T-helper 1 cell treated with Interleukin-12 subunit alpha and Interleukin-12 subunit beta and Interleukin-4 antibody, amounts not matched to agents 30 μg/mL and 1 μg/mL, for 36 hours (primary cell): ENCODE data around the gene SLC2A4RG.
"Not testable (repeated sequence)": the region's sequence is repeated elsewhere in the genome, so short reads cannot be mapped to it uniquely, and the experiment has no call there.

Experiments used
- H3K27ac Mint-ChIP-seq: one replicate; pipeline ENCODE4 v1.8.0; 2021; ENCODE audit warnings: mild to moderate bottlenecking, mixed read lengths
- H3K27me3 Mint-ChIP-seq: one replicate; pipeline ENCODE4 v1.8.0; 2021; ENCODE audit warnings: low read depth, mixed read lengths
- H3K36me3 Mint-ChIP-seq: one replicate; pipeline ENCODE4 v1.8.0; 2021; ENCODE audit warnings: low read depth, mixed read lengths
- H3K4me1 Mint-ChIP-seq: one replicate; pipeline ENCODE4 v1.8.0; 2021; ENCODE audit warnings: low read depth, mixed read lengths
- H3K4me3 Mint-ChIP-seq: one replicate; pipeline ENCODE4 v1.8.0; 2021; ENCODE audit warnings: mild to moderate bottlenecking, moderate library complexity, mixed read lengths
- H3K9me3 Mint-ChIP-seq: one replicate; pipeline ENCODE4 v1.8.0; 2021; ENCODE audit warnings: mixed read lengths

Gene SLC2A4RG

GRCh38 chr20:63776875-63777274, 37.3 kb downstream of the SLC2A4RG start:
- not testable (repeated sequence) for H3K9me3 Mint-ChIP-seq, H3K36me3 Mint-ChIP-seq, H3K27me3 Mint-ChIP-seq, H3K4me1 Mint-ChIP-seq, H3K4me3 Mint-ChIP-seq, H3K27ac Mint-ChIP-seq

GRCh38 chr20:63777614-63778013, 38.0 kb downstream of the SLC2A4RG start:
- H3K9me3 Mint-ChIP-seq, result no peaks in the 10 kb centered on the region
- peaks cover 9% of the 10 kb centered on the region for H3K4me1 Mint-ChIP-seq
- no peaks in the 10 kb centered on the region for H3K27me3 Mint-ChIP-seq
- no peak overlapping the region for H3K4me3 Mint-ChIP-seq
- no peak overlapping the region for H3K27ac Mint-ChIP-seq
- no peaks in the 10 kb centered on the region for H3K36me3 Mint-ChIP-seq

- Mint-ChIP-seq H3K36me3 (no peaks in the 10 kb centered on the region), H3K27ac (no peak overlapping the region), H3K9me3 (no peaks in the 10 kb centered on the region), H3K27me3 (no peaks in the 10 kb centered on the region), H3K4me3 (no peak overlapping the region), H3K4me1 (peaks cover 9% of the 10 kb centered on the region)
Observed at GRCh38 chr20:63778034-63778752, 38.6 kb downstream of the SLC2A4RG start.

GRCh38 chr20:63778857-63779256, 39.3 kb downstream of the SLC2A4RG start:
- H3K36me3 Mint-ChIP-seq, result no peaks in the 10 kb centered on the region
- H3K4me3 Mint-ChIP-seq, result no peak overlapping the region
- H3K4me1 Mint-ChIP-seq, result peaks cover 9% of the 10 kb centered on the region
- H3K27ac Mint-ChIP-seq, result no peak overlapping the region
- H3K9me3 Mint-ChIP-seq, result no peaks in the 10 kb centered on the region
- H3K27me3 Mint-ChIP-seq, result no peaks in the 10 kb centered on the region

GRCh38 chr20:63781181-63781580, 41.6 kb downstream of the SLC2A4RG start:
- Mint-ChIP-seq H3K9me3 (no peaks in the 10 kb centered on the region), H3K27ac (peak overlapping the region; percentile 46), H3K4me3 (no peak overlapping the region), H3K4me1 (peaks cover 13% of the 10 kb centered on the region), H3K36me3 (no peaks in the 10 kb centered on the region), H3K27me3 (no peaks in the 10 kb centered on the region)

GRCh38 chr20:63782051-63782471, 42.5 kb downstream of the SLC2A4RG start:
- no peak overlapping the region for H3K4me3 Mint-ChIP-seq
- no peaks in the 10 kb centered on the region for H3K9me3 Mint-ChIP-seq
- H3K4me1 Mint-ChIP-seq, result peaks cover 14% of the 10 kb centered on the region

GRCh38 chr20:63782521-63782971, 43.0 kb downstream of the SLC2A4RG start:
- Mint-ChIP-seq H3K4me3 (no peak overlapping the region), H3K4me1 (peaks cover 14% of the 10 kb centered on the region), H3K9me3 (no peaks in the 10 kb centered on the region), H3K27ac (no peak overlapping the region), H3K36me3 (no peaks in the 10 kb centered on the region), H3K27me3 (no peaks in the 10 kb centered on the region)

More at GRCh38 chr20:63782051-63782471, 42.5 kb downstream of the SLC2A4RG start:
- no peak overlapping the region for H3K27ac Mint-ChIP-seq
- H3K27me3 Mint-ChIP-seq, result no peaks in the 10 kb centered on the region
- H3K36me3 Mint-ChIP-seq, result no peaks in the 10 kb centered on the region

- H3K27me3 Mint-ChIP-seq, result no peaks in the 10 kb centered on the region
- H3K27ac Mint-ChIP-seq, result no peak overlapping the region
- peaks cover 14% of the 10 kb centered on the region for H3K4me1 Mint-ChIP-seq
- no peaks in the 10 kb centered on the region for H3K36me3 Mint-ChIP-seq
- H3K9me3 Mint-ChIP-seq, result no peaks in the 10 kb centered on the region
- H3K4me3 Mint-ChIP-seq, result no peak overlapping the region
Observed at GRCh38 chr20:63783970-63784369, 44.4 kb downstream of the SLC2A4RG start.

- Mint-ChIP-seq H3K4me1 (peaks cover 14% of the 10 kb centered on the region), H3K27me3 (no peaks in the 10 kb centered on the region), H3K4me3 (no peak overlapping the region), H3K9me3 (no peaks in the 10 kb centered on the region), H3K27ac (no peak overlapping the region), H3K36me3 (no peaks in the 10 kb centered on the region)
Observed at GRCh38 chr20:63785691-63786131, 46.1 kb downstream of the SLC2A4RG start.

GRCh38 chr20:63787302-63787701, 47.7 kb downstream of the SLC2A4RG start:
- Mint-ChIP-seq H3K27ac (no peak overlapping the region), H3K4me1 (peaks cover 8% of the 10 kb centered on the region), H3K4me3 (no peak overlapping the region), H3K9me3 (no peaks in the 10 kb centered on the region), H3K27me3 (no peaks in the 10 kb centered on the region), H3K36me3 (no peaks in the 10 kb centered on the region)

- H3K27me3 Mint-ChIP-seq, result no peaks in the 10 kb centered on the region
- H3K4me3 Mint-ChIP-seq, result no peak overlapping the region
- no peaks in the 10 kb centered on the region for H3K9me3 Mint-ChIP-seq
- H3K4me1 Mint-ChIP-seq, result peaks cover 5% of the 10 kb centered on the region
- H3K36me3 Mint-ChIP-seq, result no peaks in the 10 kb centered on the region
- no peak overlapping the region for H3K27ac Mint-ChIP-seq
Observed at GRCh38 chr20:63787749-63788148, 48.2 kb downstream of the SLC2A4RG start.

- Mint-ChIP-seq H3K27me3 (peaks cover 8% of the 10 kb centered on the region), H3K27ac (no peak overlapping the region), H3K36me3 (no peaks in the 10 kb centered on the region), H3K4me1 (peaks cover 5% of the 10 kb centered on the region), H3K4me3 (no peak overlapping the region), H3K9me3 (no peaks in the 10 kb centered on the region)
Observed at GRCh38 chr20:63789836-63790571, 50.4 kb downstream of the SLC2A4RG start.

- H3K36me3 Mint-ChIP-seq, result no peaks in the 10 kb centered on the region
- H3K9me3 Mint-ChIP-seq, result no peaks in the 10 kb centered on the region
- H3K4me3 Mint-ChIP-seq, result no peak overlapping the region
- peaks cover 3% of the 10 kb centered on the region for H3K4me1 Mint-ChIP-seq
- H3K27ac Mint-ChIP-seq, result no peak overlapping the region
- H3K27me3 Mint-ChIP-seq, result peaks cover 12% of the 10 kb centered on the region
Observed at GRCh38 chr20:63790572-63791168, 51.1 kb downstream of the SLC2A4RG start.

GRCh38 chr20:63791497-63792156, 52.1 kb downstream of the SLC2A4RG start:
- Mint-ChIP-seq H3K27me3 (peaks cover 20% of the 10 kb centered on the region), H3K27ac (no peak overlapping the region), H3K4me1 (peaks cover 3% of the 10 kb centered on the region), H3K36me3 (no peaks in the 10 kb centered on the region), H3K4me3 (no peak overlapping the region), H3K9me3 (no peaks in the 10 kb centered on the region)
